Stimulated activated CD8-positive, alpha-beta memory T cell treated with anti-CD3 and anti-CD28 coated beads, Interleukin-2, amount 100 ng/mL, for 48 hours (primary cell): Measurements from ENCODE around the gene PDCD2L.
"Not testable (repeated sequence)": the region's sequence is repeated elsewhere in the genome, so short reads cannot be mapped to it uniquely, and the experiment has no call there.

Experiments used
- DNase-seq, 2 donors: peaks; one replicate each; pipeline ENCODE4 v3.0.0-alpha.2; 2020; ENCODE audit warnings: low read depth in 2 of 2

PDCD2L gene

DNA sequence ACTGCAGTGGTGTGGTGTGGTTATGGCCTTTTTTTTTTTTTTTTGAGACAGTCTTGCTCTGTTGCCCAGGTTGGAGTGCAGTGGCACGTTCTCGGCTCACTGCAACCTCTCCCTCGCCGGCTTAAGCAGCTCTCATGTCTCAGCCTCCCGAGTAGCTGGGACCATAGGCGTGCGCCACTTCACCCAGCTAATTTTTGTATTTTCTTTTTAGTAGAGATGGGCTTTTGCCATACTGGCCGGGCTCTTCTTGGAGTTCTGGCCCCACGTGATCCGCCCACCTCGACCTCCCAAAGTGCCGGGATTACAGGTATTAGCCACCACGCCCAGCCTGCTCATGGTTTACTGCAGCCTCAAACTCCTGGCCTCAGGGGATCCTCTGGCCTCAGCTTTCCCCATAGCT lies 7.0 kb downstream of the PDCD2L start:
- no peak for DNase-seq

DNA sequence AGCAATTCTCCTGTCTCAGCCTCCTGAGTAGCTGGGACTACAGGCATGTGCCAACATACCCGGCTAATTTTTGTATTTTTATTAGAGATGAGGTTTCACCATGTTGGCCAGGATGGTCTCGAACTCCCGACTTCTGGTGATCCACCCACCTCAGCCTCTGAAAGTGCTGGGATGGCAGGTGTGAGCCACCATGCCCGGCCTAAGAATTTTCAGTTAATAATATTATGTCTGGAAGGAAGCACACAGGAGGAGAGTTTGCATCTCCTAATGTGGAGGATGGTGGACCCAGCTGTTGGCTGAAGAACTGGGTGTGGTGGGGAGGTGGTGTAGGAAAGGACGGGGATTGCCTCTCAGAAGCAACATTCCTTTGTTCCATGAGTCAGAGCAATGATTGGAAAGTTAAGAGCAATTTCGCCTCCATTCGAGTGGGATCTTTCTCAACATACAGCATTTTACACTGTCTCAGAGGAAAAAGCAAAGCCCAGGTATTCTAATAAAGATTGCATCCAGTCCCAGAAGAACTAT lies 11.9 kb downstream of the PDCD2L start:
- DNase-seq = no peak

DNA sequence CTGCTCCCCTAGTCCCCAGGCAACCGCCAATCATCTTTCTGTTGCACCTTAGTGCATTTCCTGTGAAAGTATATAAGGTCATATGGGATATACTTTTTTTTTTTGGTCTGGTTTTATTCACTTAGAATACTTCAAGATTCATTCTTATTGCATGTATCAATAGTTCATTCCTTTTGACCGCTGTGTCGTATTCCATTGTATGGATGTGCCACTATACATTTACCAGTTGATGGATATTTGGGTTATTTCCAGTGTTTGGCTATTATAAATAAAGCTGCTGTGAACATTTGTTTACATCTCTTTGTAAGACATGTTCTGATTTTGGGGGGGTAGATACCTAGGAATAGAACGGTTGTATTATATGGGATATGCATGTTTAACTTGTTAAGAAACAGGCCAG lies 14.1 kb downstream of the PDCD2L start:
- no peak for DNase-seq

GRCh38 chr19:34426096-34426661 lies 22.0 kb downstream of the PDCD2L start:
- DNase-seq = no peak

DNA sequence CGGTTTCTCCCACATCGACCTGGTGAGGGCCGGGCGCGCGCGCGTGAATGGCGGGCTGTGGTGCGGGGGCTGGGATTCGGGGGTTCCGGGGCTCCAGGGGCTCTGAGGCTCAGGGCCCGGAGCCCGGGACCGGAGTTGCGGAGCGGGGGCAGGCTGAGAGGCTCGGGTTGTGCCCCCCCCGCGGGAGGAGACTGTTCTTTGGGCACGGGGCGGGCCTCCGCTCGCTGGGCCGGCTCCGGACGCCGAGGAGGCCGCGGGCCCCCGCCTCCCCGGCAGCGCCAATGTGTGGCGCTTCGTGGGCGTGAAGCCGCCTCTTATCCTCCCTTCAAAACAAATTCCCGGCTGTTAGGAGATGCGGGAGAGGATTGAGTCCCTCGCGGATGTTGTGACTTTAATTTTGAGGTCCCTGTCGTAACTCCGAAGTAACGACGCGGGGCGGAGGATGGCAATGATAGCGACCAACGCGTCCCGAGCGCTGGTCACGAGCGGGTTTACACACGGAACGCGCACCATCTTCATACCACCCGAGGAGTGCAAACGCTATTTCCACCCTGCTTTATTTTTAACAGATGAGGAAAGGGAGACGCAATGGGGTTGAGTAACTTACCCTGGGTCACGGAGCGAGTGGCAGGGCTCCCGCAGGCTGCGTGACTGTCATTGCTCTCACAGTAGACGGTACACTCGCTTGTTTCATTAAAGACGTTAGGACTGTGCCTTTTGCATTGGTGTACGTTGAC lies 24.5 kb downstream of the PDCD2L start:
- no peak for DNase-seq

DNA sequence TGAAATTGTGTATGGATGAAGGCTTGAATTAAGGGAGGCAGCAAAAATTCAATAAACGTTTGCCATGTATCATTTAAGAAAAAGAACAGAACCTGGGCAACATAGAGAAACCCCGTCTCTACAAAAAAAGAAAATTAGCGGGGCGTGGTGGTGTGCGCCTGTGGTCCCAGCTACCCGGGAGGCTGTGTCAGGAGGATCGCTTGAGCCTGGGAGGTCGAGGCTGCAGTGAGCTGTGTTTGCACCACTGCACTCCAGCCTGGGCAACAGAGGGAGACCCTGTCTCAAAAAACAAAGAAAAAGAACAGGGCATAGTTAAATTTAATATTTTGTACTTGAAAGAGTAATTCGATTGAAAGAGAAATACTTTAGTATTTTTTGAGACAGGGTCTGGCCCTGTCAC lies 25.4 kb downstream of the PDCD2L start:
- DNase-seq = no peak

GRCh38 chr19:34430738-34431625 lies 26.8 kb downstream of the PDCD2L start:
- DNase-seq = no peak

DNA sequence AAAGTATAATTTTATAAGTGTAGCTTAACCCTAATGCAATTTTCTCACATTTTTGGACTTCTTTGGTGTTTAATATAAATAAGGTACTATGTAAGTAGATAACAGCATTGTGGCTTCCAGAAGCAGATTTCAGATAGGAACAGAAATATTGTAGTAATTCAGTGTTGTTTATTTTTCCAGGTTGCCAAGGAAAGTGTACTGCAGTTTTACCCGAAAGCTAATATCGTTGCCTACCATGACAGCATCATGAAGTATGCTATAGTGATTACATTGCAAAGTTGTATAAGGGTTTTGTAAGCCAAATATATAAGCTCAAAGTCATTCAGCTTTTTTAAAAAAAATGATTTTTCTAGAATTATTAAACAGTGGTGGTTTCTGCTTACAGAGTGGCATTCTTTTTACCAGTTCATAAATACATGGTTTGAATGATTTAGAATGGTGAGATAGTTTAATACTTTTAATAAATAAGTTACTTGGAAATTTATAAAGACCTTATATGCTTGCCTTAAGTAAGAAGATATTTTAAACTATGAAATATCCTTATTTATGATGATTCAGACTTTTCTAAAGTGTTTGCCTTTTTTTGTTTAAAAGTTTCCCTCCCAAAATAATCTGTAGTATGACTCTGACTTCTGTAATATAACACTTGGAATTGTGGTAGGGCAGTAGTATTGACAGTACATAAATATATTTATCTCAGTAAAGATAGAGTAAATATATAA lies 27.6 kb downstream of the PDCD2L start:
- no peak for DNase-seq

- DNase-seq = no peak
Measured at GRCh38 chr19:34432797-34433196, 28.6 kb downstream of the PDCD2L start.

DNA sequence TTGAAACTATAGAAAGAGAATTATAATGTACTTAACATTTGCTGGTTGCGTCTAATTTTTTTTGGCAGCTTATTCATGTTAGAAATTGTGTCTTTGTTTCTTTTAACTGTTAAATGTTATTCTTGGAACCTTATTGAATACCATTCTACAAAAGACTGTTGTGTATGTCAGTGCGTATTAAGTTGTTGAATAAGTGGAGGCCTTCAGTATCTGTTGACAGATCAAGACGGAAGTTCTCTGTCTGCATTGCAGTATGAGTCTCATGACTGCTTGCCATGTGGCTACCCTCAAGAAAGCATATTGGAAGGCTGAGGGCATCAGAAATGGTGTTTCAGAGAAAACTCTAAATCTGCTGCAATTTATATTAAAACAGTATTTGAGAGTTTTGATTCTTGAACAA lies 32.5 kb downstream of the PDCD2L start:
- no peak for DNase-seq

DNA sequence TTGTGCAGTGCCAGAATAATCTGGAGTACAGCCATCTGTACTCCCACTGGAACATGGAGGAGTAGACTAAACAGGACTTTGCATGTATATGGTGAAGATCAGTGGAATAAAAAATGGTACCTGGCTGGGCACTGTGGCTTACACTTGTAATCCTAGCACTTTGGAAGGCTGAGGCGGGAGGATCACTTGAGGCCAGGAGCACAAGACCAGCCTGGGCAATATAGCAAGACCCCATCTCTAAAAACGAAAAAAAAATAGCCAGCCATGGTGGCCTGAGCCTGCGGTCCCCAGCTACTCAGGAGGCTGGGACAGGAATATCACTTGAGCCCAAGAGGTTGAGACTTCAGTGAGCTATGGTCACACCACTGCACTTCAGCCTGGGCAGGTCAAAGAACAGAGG lies 44.0 kb downstream of the PDCD2L start:
- DNase-seq = no peak

DNA sequence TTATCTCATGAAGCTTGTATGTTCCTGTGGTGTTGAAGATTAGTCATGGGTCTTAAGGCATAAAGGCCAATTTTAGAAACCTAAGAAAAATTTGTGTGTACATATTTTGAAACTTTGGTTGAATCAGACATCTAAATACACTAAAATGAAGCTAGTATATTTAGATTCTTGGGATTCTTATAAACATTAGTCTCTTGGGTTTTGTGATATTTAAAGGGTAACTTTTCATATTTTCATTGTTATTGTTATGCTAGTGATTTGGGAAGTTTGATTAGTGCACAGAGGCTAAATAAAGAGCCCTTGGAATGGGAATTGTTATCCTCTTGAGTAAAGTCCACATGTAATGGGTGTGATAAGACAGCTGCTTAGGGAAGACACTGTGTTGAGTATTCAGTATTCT lies 48.5 kb downstream of the PDCD2L start:
- no peak for DNase-seq

DNA sequence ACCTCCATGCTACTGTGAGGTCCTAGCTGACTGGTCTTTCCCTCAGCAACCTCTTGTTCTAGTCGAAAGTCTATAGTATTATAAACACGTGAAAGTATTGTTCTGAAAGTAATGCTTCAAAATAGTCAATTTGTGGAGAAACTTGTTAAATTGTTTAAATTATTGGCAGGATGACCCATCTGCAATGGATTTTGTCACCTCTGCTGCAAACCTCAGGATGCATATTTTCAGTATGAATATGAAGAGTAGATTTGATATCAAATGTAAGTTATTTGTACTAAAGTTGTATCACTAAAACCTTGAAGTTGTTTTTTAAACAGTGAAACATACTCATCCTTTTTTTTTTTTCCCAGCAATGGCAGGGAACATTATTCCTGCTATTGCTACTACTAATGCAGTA lies 49.9 kb downstream of the PDCD2L start:
- DNase-seq = no peak

- DNase-seq = no peak
Measured at GRCh38 chr19:34454685-34455084, 50.5 kb downstream of the PDCD2L start.

DNA sequence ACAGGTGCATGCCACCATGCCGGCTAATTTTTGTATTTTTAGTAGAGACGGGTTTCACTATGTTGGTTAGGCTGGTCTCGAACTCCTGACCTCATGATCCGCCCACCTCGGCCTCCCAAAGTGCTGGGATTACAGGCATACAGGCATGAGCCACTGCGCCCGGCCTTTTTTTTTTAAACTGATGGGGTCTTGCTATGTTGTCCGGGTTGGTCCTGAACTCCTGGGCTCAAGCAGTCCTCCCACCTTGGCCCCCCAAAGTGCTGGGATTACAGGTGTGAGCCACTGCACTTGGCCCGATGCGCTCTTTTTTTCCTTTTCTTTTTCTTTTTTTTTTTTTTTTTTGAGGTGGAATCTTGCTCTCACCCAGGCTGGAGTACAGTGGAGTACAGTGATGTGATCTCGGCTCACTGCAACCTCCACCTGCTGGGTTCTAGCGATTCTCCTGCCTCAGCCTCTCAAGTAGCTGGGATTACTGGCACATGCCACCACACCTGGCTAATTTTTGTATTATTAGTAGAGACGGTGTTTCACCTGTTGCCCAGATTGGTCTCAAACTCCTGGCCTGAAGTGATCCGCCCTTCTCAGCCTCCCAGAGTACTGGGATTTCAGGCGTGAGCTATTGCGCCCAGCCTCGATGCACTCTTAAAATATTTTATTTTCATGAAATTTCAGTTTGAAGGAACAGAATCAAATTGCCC lies 51.7 kb downstream of the PDCD2L start:
- not testable (repeated sequence) for DNase-seq

DNA sequence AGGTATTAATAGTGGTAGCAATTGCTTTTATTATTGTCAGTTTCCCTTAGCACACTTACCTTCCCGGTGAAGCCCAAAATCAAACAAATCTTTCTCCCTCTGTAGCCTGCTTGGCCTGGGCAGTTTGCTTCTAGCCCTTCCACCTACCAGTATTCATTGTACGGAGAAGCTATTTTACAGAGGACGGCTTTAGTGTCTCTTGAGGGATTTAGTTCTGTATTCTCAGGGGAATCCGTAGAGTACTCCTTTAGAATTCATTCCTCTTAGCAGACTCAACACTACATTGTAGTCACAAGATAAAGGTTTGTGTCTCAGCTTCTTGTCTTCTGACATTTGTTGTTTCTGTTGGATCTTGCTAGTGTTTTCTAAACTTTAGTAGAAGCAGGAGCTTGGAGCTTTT lies 53.2 kb downstream of the PDCD2L start:
- DNase-seq = no peak

GRCh38 chr19:34458677-34459076 lies 54.5 kb downstream of the PDCD2L start:
- no peak for DNase-seq

- no peak for DNase-seq
Measured at GRCh38 chr19:34459614-34460013, 55.4 kb downstream of the PDCD2L start.

GRCh38 chr19:34461375-34462100 lies 57.3 kb downstream of the PDCD2L start:
- no peak for DNase-seq

GRCh38 chr19:34464785-34465184 lies 60.6 kb downstream of the PDCD2L start:
- not testable (repeated sequence) for DNase-seq

- DNase-seq = no peak
Measured at GRCh38 chr19:34468409-34468808, 64.2 kb downstream of the PDCD2L start.
